Measurements from ENCODE around the gene PRR29.

DNA sequence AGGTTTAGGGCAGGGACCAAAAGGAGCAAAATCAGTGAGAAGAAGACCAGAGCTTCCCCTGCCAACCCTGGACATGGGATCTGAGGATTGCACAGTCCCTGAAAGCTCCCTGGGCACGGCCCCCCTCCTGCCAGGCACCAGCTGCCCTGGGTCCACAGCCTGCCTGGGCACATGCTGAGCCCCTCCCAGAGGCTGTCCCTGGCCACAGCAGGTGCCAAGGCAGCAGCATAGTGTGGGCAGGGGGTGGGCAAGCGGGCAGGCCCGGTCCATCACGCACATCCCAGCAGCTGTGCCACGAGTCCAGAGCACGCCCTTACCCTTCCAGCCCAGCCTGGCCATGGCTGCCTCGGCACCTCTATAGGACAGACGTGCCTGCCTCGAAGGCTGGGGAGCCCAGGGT is 38.1 kb upstream of the PRR29 start:
- TF ChIP-seq, protein P1, sequence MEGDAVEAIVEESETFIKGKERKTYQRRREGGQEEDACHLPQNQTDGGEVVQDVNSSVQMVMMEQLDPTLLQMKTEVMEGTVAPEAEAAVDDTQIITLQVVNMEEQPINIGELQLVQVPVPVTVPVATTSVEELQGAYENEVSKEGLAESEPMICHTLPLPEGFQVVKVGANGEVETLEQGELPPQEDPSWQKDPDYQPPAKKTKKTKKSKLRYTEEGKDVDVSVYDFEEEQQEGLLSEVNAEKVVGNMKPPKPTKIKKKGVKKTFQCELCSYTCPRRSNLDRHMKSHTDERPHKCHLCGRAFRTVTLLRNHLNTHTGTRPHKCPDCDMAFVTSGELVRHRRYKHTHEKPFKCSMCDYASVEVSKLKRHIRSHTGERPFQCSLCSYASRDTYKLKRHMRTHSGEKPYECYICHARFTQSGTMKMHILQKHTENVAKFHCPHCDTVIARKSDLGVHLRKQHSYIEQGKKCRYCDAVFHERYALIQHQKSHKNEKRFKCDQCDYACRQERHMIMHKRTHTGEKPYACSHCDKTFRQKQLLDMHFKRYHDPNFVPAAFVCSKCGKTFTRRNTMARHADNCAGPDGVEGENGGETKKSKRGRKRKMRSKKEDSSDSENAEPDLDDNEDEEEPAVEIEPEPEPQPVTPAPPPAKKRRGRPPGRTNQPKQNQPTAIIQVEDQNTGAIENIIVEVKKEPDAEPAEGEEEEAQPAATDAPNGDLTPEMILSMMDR (conservative IDR thresholded peaks at IDR 0.05 in 1 of 2, IDR thresholded peaks at IDR 0.05 in 1 of 2; ENCODE audit: extremely low read depth in 1 of 2, insufficient read depth in 1 of 2, low read depth in 1 of 2, low read length in 2 of 2), result no peak
- TF ChIP-seq EZH2 (IDR thresholded peaks at IDR 0.05; ENCODE audit: borderline replicate concordance, low read length), result no peak
